Stimulated activated CD4-positive, alpha-beta T cell treated with anti-CD3 and anti-CD28 coated beads, Interleukin-12 subunit alpha, Interleukin-12 subunit beta, amount 100 ng/mL, for 48 hours (primary cell): Measurements from ENCODE around the gene GTPBP3.
"Not testable (repeated sequence)": the region's sequence is repeated elsewhere in the genome, so short reads cannot be mapped to it uniquely, and the experiment has no call there.

Source experiments
- DNase-seq, 3 donors: peaks; one replicate each; pipeline ENCODE4 v3.0.0-alpha.2; 2020; ENCODE audit warnings: low read depth in 2 of 3, low spot score in 1 of 3

Gene GTPBP3

DNA sequence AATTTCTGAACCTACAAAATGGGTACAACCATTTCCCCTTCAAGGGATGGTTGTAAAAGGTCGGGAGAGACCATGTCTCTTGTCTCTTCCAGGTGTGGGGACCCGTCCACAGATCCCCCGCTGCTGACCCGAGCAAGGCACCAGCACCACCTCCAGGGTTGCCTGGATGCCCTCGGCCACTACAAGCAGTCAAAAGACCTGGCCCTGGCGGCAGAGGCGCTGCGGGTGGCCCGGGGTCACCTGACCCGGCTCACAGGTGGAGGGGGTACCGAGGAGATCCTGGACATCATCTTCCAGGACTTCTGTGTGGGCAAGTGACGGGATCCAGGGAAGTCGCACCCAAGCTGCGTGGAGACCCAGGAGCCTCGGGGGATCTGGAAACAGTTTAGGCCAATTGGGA lies 4.0 kb downstream of the GTPBP3 start:
- no peak for DNase-seq

DNA sequence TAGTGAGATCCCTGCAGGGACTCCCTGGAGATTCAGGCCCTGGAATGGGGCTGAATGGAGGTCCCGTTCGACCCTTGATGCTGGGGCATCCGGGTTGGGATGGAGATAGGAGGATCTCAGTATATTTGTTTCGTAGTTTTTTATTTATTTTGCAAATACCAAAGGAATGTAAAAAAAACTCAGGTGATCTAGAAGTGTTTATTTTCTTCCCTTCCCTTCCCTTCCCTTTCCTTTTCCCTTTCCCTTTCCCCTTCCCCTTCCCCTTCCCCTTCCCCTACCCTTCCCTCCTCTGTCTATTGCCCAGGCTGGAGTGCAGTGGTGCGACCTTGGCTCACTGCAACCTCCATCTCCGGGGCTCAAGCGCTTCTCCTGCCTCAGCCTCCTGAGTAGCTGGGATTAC lies 4.5 kb downstream of the GTPBP3 start:
- no peak for DNase-seq

DNA sequence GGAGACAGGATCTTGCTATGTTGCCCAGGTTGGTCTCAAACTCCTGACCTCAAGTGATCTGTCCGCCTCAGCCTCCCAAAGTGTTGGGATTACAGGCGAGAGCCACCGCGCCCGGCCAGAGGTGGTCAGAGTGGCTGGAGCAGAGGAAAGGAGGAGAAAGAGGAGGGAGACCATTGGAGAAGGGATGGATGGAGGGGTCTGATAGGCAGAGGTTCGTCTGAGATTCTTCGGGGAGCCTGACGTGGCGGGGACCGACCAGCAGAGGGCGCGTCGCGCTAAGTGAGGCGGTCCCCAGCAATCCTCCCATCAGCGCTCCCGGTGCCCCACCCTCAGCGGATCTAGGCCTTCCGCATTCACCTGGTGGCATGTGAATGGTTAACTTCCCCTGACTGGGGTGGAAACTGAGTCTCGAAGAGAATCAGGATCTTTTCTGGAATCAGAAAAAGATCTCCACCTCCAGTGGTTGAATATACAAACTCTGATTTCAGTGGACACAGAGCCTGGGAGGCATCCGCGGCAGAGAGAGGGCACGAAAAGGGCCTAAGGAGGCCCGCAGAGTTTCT lies 8.8 kb downstream of the GTPBP3 start:
- peak; percentile 61 to 81 (median 74) for DNase-seq

DNA sequence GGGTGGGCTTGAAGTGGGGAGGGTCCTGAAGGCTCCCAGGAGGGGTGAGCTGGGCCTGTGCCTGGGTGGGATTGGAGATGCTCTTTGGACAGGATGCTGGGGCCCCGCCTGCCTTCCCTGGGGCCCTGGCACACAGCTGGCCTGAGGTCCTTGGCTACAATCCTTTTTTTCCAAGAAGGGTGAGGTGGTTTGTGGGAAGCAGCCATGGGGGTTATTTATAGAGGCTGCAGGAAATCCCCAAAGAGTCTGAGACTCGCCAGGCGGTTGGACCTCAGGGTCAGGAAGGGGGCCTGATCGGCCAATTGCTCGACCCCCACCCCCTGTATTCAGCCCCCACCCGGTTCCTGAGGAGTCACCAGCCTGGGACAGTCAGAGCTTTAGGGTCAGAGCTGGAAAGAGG lies 10.0 kb downstream of the GTPBP3 start:
- no peak for DNase-seq

DNA sequence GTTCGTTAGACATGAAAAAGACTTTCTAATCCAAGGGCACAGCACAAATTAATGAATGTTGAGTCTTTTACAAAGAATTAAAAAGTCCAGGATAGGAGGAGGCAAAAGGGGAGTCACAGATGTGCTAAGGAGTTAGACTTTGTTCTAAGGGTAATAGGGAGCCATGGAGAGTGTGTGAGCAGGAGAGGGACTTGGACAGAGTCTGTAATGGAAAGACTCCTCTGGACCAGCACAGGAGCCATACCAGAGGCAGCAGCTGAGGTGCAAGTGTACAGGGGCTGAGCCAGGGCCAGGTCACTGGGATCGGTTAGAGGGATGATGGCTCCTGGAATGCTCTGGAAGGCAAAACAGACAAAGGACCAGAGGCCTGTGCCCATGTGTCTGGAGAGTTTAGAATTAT lies 10.5 kb downstream of the GTPBP3 start:
- DNase-seq: no peak

DNA sequence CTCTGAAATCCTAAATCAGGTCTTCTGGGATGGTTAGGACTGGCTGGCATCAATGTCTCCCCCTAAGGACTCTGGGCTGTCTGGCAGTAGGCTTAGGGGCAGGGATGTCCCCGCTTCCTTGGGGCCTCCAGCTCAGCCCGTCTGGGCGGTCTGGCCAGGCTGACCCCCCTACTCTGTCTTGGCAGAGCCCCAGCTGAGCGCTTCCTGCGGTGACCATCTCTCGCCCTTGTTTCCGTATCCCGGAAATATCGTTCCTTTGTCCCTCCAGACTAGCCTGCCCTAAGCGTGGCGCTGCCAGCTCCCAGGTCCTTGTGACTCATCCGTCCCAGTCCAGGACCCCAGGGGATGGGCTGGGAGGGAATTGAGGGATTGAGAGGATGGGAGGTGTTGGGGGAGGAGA lies 11.3 kb downstream of the GTPBP3 start:
- DNase-seq: no peak

DNA sequence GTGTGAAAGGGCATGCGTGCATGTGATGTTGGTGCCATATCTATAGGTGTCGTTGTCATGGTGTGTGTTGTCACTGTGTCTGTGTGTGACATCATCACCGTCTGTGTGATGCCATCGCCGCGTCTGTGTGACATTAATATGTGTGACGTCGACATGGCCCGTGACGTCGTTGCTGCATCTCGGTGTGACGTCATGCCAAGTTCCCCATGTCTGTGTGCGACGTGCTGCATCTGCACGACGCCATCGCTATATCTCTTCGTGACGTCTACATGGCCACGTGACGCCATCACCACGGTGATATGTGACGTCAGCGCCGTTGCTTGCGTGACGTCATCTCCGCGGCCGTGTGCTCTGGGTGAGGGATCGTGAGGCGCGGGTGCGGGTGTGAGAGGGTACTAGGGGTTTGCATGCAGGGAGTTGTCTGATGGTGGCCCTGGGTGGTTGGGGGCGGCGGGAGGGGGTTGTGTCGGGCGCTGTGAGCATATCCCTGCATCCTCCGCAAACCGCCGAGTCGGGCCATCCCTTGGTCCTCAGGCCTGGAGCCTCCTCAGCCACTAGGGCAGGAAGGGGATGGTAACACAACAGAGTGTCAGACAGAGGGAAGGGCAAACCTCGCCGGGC lies 14.6 kb downstream of the GTPBP3 start:
- no peak for DNase-seq

DNA sequence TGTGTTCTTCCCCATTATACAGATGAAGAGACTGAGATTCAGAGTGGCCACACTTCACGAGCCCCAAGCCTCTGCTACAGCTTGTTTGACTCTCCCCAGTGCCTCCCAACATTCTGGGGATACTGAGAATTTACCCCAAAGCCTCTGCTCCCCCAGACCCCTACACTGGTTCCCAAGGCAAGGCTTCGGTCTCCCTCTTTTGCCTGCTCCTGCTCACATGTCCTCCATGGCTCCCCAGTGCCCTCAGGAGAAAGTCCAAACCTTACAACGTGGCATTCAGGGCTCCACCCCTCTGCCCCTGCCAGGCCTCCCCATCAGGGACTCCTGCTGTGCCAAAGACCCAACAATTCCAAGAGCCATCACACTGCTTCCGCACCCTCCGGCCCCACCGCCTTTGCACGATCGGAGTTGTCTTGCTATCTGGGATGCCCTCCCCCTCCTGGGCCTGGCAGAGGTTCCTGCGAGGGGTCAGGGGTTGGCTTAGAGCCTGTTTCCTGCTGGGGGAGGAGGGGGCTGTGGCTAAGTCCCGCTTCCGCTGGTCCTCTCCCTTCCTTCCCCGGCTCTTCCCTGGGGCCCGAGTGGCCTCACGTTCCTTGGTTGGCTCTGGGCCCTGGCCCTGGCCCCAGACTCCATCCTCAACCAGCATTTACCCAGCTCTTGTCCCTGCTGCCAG lies 15.4 kb downstream of the GTPBP3 start:
- DNase-seq: no peak

DNA sequence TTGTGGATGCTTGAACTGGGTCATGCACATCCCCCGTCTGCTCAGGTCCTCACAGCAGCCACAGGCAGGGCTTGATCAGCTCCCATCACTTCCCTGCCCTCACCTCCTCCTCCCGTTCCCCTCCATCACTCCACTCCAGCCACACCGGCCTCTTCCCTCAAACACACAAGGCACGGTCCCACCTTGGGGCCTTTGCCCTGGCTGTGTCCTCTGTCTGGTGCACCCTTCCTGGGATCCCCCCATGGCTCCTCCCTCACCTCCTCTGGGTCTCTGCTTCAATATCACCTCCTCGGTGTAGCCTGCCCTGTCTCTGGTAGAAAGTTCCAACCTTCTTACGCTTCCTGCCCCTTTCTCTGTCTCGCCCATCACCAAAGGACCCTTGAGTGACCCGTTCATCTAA lies 16.0 kb downstream of the GTPBP3 start:
- no peak for DNase-seq

DNA sequence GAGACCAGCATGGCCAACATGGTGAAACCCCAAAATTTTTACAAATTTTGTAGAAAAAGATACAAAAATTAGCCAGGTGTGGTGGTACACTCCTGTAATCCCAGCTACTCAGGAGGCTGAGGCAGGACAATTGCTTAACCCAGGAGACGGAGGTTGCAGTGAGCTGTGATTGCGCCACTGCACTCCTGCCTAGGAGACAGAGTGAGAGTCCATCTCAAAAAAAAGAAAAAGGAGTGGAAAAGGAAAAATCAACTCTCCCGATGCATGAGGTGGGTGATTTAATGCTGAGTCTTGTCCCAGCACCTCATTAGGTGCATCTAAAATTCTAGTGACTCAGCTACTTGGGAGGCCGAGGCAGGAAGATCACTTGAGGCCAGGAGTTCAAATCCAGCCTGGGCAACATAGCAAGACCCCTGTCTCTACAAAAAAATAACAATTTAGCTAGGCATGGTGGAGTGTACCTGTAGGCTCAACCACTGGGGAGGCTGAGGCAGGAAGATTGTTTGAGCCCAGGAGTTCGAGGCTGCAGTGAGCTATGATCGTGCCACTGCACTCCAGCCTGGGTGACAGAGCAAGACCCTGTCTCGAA lies 19.8 kb downstream of the GTPBP3 start:
- DNase-seq: no peak

DNA sequence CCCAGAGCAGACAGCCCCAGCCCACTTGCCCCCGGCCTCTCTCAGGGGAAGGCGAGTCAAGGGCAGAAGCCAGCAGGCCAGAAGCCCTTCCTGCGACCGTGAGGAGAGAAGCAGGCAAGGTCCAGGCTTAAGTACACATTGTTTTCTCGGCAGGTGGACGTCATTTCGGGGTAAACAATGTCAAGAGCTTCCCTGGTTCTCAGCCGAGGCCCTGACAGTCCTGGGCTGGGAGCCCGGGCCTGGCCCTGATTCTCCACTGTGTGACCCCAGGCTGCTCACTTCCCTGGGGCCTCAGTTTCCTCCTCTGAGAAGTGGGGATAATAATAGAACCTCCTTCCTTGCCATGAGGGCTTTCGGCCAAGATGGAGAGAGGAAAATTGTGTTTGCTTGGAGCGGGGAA lies 20.4 kb downstream of the GTPBP3 start:
- DNase-seq: no peak

DNA sequence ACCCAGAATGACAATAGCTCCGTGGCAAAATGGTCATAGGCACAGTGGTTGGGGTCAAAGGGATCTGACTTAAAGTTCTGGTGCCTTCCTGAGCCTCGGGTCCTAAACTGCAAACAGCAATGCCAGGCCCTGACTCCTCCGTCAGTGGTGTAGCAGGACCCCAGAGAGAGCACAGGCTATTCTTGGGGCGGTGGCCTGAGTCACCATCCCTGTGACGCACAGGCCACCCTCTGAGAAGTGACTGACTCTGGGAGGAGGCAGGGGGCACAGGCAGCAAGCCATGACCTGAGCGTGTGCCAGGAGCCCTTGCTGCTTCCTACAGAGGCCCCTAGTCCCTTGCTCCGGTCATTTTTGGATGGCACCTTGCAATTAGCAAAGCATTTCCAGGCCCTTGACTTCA lies 21.0 kb downstream of the GTPBP3 start:
- no peak for DNase-seq

DNA sequence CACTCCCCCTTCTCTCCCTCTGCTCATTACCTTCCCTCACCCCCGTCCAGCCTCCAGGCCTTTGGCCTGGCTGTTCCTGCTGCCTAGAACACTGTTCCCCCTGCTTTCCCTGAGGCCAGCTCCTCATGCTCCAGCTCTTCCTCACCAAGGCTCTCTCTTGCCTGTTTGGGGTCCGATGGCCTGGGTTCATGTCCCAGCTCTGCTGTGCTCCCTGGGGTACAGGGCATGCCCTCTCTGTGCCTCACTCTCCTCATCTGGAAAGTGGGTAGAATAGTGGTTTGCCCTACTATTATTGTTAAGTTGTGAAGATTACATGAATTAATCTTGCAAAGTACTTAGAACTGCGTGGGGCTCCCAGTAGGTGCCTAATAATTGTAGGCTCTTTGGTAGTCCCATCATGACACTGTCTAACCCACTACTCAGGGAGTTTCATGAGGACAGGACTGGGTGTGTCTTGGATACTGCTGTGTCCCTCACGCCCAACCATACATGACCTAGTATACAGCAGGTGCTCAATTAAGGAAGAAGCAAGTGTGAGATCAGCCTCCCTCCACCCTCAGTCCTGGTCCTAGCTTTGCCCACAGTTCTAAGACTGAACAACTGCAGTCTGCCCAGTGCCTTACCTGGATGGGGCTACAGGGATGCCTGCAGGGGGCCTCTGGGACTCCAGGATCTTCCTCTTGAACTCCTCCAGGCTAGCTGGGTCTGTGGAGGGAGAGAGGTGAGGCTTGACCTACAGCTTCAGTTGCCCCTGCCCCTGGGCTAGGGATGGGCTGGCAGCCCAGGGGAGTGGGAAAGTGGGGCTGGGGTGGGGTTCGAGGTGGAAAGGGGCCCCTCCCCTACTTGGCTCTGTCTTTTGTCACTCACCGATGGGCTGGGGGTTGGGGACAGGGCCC lies 22.8 kb downstream of the GTPBP3 start:
- no peak for DNase-seq

DNA sequence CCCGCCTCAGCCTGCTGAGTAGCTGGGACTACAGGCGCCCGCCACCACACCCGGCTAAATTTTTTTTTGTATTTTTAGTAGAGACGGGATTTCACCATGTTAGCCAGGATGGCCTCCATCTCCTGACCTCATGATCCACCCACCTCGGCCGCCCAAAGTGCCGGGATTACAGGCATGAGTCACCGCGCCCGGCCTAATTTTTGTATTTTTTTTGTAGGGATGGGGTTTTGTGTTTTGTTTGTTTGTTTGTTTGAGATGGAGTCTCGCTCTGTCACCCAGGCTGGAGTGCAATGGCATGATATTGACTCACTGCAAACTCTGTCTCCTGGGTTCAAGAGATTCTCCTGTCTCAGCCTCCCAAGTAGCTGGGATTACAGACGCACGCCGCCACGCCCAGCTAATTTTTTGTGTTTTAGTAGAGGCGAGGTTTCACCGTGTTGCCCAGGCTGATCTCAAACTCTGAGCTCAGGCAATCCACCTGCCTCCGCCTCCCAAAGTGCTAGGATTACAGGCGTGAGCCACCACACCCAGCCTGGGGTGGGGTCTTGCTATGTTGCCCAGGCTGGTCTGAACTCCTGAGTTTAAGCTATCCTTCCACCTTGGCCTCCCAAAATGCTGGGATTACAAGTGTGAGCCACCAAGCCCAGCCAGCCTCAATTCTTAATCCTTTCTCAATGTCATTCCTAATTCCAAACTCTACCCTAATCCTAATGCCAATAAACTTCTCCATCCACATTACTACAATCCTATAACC lies 26.7 kb downstream of the GTPBP3 start:
- not testable (repeated sequence) for DNase-seq

DNA sequence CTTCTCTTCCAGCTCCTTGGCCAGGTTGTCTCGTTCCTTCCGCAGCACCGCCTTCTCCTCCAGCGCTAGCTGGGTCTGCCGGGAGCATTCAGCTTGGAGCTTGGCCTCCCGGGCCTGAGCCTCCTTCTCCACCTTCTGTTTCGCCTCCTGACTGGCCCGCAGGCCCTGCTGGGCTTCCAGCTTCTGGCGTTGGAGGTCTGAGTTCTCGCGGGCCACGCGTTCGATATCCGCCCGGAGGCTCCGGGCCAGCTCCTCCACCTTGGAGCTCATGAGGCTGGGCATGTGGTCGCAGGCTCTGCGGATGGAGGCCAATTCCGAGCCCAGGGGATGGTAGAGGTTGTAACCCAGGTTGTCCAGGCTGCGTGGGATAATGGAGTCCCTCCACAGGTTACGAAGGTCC lies 28.0 kb downstream of the GTPBP3 start:
- DNase-seq: no peak

DNA sequence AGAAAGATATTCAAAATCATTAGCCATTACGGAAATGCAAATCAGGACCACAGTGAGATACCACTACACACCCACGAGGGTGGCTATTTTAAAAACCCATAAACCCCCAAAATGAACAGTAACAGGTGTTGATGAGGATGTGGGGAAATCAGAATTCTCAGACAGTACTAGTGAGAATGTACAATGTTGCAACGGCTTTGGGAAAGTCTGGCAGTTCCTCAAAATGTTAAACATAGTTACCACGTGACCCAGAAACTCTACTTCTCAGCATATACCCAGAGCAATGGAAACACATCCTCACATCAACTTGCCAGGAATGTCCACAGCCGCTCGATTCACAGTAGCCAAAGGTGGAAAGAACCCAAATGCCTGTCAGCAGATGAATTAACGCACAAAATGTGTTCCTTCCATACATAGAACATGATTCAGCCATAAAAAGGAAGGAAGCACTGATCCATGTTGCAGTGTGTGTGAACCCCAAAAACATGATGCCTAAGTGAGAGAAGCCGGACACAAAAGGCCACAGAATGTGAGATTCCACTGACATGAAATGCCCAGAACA lies 32.8 kb downstream of the GTPBP3 start:
- no peak for DNase-seq

DNA sequence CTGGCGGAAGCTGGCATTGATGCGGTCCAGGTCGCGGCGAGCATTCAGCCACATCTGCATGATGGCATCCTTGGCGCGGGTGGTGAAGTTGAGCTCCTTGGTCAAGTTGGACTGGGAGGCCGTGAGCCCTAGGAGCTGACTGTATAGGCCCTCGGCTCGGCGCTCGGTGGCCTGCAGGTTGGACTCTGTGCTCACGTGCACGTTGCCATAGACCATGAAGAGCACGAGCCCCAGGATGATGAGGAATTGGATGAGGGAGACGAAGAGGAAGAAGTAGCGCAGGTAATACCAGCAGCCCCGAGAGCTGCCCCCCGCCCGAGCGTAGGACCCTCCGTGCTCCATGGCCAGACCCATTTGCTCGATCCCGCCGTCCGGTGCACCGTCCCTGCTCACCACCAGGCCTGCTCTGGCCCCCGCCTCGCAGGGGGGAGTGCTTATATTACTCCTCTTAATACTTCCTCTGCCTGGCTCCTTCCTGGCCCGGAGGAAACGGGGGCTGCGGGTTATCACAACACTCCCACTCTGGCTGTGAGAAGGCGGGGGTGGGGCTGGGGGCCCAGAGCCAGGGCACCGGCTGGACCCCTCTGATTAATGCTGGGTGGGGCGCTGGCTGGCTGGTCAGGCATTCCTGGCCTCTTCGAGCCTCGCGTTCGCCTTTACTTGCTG lies 39.7 kb downstream of the GTPBP3 start, which contains the start of gene PLVAP:
Gene PLVAP, minus strand, starts transcription at position 408 of the 666 bp plus-strand sequence. Its CDS starts 54 bp downstream, at position 354.
- DNase-seq: no peak

DNA sequence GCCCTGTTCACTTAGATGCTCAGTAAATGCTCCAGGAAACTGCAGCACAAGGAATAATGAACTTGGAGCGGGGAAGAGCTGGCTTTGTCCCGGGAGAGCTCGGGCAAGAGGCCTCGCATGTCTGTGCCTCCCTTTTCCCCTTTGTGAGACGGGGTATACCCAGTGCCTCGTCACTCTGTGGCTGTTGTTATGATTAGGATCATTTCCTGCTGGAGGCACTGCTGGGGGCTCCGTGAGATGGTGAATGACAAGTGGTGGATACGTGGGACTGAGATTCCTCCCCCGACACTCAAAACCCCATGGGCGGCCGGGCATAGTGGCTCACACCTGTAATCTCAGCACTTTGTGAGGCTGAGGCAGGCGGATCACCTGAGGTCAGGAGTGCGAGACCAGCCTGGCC lies 40.9 kb downstream of the GTPBP3 start:
- no peak for DNase-seq

DNA sequence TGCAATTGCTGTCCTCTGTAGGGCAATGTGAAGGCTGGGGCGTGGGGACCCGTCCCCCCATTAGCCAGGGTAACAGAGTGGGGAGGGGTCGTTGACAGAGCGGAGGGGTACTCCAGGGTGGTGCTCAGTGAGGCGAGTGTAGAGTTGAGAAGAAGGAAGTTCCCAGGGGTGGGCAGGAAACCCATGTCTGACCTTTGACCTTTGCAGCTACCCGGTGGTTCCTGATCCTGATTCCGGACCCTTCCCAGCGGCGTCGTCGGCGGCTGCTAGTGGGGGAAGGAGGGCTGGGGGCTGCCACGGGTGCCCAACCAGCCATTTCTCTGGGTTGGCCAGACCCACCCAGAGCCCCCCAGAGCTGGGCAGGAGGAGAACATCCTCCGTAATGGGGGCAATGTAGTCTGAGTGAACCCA lies 41.9 kb downstream of the GTPBP3 start:
- no peak for DNase-seq
